ENCODE results near the gene NUP98. TPM values are rescaled to one million over a fixed set of nuclear protein-coding genes. Genes with fewer than 3 reads are reported as not detected.

Gene NUP98
- total and polyA plus RNA-seq, 4 donors = 10.9 to 75.0 (median 43.9) TPM

- Histone ChIP-seq H3K27ac (ENCODE audit: low read depth in 1 of 2, low read length in 2 of 2) (no peak overlapping the region), H3K36me3 (ENCODE audit: control insufficient read depth in 4 of 4, insufficient read depth in 3 of 4, low read depth in 1 of 4, low read length in 3 of 4) (no peaks in the 10 kb centered on the region), H3K4me1 (ENCODE audit: control insufficient read depth in 4 of 4, insufficient read depth in 4 of 4, low read length in 3 of 4) (peaks cover 3 to 17% (median 10%) of the 10 kb centered on the region in 4 donors), H3K9me3 (ENCODE audit: control insufficient read depth in 4 of 4, low read length in 3 of 4) (no peaks in the 10 kb centered on the region), H3K4me3 (ENCODE audit: low read depth in 1 of 3, low read length in 3 of 3) (no peak overlapping the region), H3K27me3 (ENCODE audit: control insufficient read depth in 4 of 4, insufficient read depth in 4 of 4, low read length in 3 of 4) (no peaks in the 10 kb centered on the region), H3K9ac (ENCODE audit: low read depth in 1 of 2, low read length in 2 of 2) (no peak overlapping the region)
- no peak for DNase-seq (ENCODE audit: low spot score)
- no peak for TF ChIP-seq MAX (IDR thresholded peaks at IDR 0.05)
- TF ChIP-seq RAD21 (IDR thresholded peaks at IDR 0.05) = no peak
- peak; percentile 2 for TF ChIP-seq HNF4G (IDR thresholded peaks at IDR 0.05)
- TF ChIP-seq JUND (IDR thresholded peaks at IDR 0.05) = no peak
- TF ChIP-seq NR2F2 (IDR thresholded peaks at IDR 0.05) = no peak
- TF ChIP-seq SP1 (IDR thresholded peaks at IDR 0.05) = no peak
- no peak for TF ChIP-seq ATF3 (IDR thresholded peaks at IDR 0.05)
- WGBS = 98% methylated on average over 1 of the region's 1 CpG
These were observed 12.2 kb upstream of the NUP98 start for GRCh38 chr11:3809624-3809928.

- WGBS = 27% methylated on average over 5 of the region's 5 CpGs
- Histone ChIP-seq H3K9ac (ENCODE audit: low read depth in 1 of 2, low read length in 2 of 2) (peak overlapping the region in 1 of 2 donors; percentile 1), H3K4me3 (ENCODE audit: low read depth in 1 of 3, low read length in 3 of 3) (peak overlapping the region; percentile 71 to 82 (median 78)), H3K36me3 (ENCODE audit: control insufficient read depth in 4 of 4, insufficient read depth in 3 of 4, low read depth in 1 of 4, low read length in 3 of 4) (no peaks in the 10 kb centered on the region), H3K4me1 (ENCODE audit: control insufficient read depth in 4 of 4, insufficient read depth in 4 of 4, low read length in 3 of 4) (peaks cover 3 to 17% (median 10%) of the 10 kb centered on the region in 4 donors), H3K27ac (ENCODE audit: low read depth in 1 of 2, low read length in 2 of 2) (peak overlapping the region in 1 of 2 donors; percentile 38), H3K9me3 (ENCODE audit: control insufficient read depth in 4 of 4, low read length in 3 of 4) (no peaks in the 10 kb centered on the region), H3K27me3 (ENCODE audit: control insufficient read depth in 4 of 4, insufficient read depth in 4 of 4, low read length in 3 of 4) (no peaks in the 10 kb centered on the region)
- DNase-seq (ENCODE audit: low spot score) = no peak
- no peak for TF ChIP-seq ZBTB33 (IDR thresholded peaks at IDR 0.05)
- no peak for TF ChIP-seq JUND (IDR thresholded peaks at IDR 0.05)
- TF ChIP-seq HNF4A (conservative IDR thresholded peaks at IDR 0.05) = peak; percentile 62 to 71
- TF ChIP-seq FOXA2 (IDR thresholded peaks at IDR 0.05) = peak; percentile 15
- TF ChIP-seq TAF1 (conservative IDR thresholded peaks at IDR 0.05) = no peak
- no peak for TF ChIP-seq NR2F2 (IDR thresholded peaks at IDR 0.05)
- TF ChIP-seq HNF4G (IDR thresholded peaks at IDR 0.05) = peak; percentile 11
- peak; percentile 15 for TF ChIP-seq MAX (IDR thresholded peaks at IDR 0.05)
- no peak for TF ChIP-seq ATF3 (IDR thresholded peaks at IDR 0.05)
- no peak for TF ChIP-seq EGR1 (IDR thresholded peaks at IDR 0.05; ENCODE audit: low read depth in 2 of 2)
- TF ChIP-seq GABPA (IDR thresholded peaks at IDR 0.05 in 1 of 2, conservative IDR thresholded peaks at IDR 0.05 in 1 of 2) = no peak
- peak; percentile 54 to 65 for TF ChIP-seq RXRA (IDR thresholded peaks at IDR 0.05)
- TF ChIP-seq REST (IDR thresholded peaks at IDR 0.05) = no peak
- peak; percentile 22 for TF ChIP-seq SP1 (IDR thresholded peaks at IDR 0.05)
- TF ChIP-seq RAD21 (IDR thresholded peaks at IDR 0.05) = peak; percentile 87
- peak; percentile 61 for TF ChIP-seq CTCF (IDR thresholded peaks at IDR 0.05; ENCODE audit: low read depth, low read length, missing input control)
- no peak for TF ChIP-seq FOXA1 (IDR thresholded peaks at IDR 0.05)
- TF ChIP-seq YY1 (IDR thresholded peaks at IDR 0.05) = peak; percentile 34
These were observed 11.7 kb upstream of the NUP98 start for GRCh38 chr11:3808861-3809623.
